ENCODE measurements around the gene ARIH2. TPM values are rescaled to one million over a fixed set of nuclear protein-coding genes. Genes with fewer than 3 reads are reported as not detected.

Gene ARIH2
- total RNA-seq, 1 donor from 2014 or later = 128 TPM

- intact Hi-C loops (cut with micrococcal nuclease) = loop anchor here (1.0 kb wide), 1 partner anchor 10 kb away; the partner anchor contains the start of gene ARIH2
Observed at GRCh38 chr3:48927928-48928327, 9.3 kb downstream of the ARIH2 start.

DNA sequence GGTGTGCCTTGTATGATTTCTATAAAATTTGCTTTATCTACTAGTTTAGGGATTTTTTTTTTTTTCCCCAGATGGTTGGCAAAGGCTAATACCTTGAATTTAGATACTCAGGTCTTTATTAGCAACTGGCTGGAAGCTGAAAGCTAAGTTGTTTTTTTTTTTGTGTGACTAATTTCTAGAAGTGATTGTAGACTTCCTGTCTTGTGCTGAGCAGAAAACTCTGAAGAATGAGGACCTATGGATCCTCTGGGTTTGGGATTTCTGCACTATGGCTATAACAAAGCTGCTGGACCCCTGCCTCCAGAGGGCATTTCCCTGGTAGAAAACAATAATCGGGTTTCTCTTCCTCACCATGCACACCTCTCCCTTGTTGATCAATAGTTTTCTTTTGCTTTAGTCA lies 10.0 kb downstream of the ARIH2 start:
- intact Hi-C loops (cut with micrococcal nuclease) = loop anchor here (1.0 kb wide), 1 partner anchor 10 kb away; the partner anchor contains the start of gene ARIH2

- intact Hi-C loops (cut with micrococcal nuclease) = loop anchor here (5.0 kb wide), 1 partner anchor 32 kb away; the partner anchor contains the start of gene SLC25A20
Observed at GRCh38 chr3:48929358-48930035, 10.9 kb downstream of the ARIH2 start.

GRCh38 chr3:48930590-48930989 lies 11.9 kb downstream of the ARIH2 start:
- intact Hi-C loops (cut with micrococcal nuclease) = loop anchor here (5.0 kb wide), 1 partner anchor 33 kb away; the partner anchor contains the start of gene SLC25A20

DNA sequence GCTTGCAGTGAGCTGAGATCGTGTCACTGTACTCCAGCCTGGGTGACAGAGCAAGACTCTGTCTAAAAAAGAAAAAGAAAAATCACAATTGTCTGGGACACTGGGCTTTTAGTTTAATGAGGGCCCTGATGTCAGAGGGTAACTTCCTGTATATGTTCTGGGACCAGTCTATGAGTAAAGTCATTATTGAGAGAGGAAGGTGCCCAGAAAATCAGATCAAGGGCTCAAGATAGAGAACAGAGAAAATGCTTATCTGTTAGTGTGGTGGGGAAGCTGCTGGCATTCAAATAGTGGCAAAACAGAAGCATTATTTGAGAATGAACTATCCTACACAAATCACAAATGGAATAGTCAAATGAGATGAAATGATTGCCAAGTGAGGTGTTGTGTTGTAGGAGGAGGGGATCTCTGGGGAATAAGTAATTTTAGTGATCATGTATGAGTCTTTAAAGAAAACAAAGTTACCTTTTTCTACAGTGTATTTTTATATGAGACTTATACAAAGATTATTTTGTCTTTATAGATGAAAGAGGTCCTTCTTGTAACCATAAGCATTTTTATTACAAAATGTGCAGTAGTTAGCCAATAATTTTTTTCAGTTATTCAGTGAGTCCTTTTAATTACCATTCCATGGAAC lies 13.4 kb downstream of the ARIH2 start:
- intact Hi-C loops (cut with micrococcal nuclease) = loop anchor here (5.0 kb wide), 1 partner anchor 35 kb away; the partner anchor contains the start of gene SLC25A20

DNA sequence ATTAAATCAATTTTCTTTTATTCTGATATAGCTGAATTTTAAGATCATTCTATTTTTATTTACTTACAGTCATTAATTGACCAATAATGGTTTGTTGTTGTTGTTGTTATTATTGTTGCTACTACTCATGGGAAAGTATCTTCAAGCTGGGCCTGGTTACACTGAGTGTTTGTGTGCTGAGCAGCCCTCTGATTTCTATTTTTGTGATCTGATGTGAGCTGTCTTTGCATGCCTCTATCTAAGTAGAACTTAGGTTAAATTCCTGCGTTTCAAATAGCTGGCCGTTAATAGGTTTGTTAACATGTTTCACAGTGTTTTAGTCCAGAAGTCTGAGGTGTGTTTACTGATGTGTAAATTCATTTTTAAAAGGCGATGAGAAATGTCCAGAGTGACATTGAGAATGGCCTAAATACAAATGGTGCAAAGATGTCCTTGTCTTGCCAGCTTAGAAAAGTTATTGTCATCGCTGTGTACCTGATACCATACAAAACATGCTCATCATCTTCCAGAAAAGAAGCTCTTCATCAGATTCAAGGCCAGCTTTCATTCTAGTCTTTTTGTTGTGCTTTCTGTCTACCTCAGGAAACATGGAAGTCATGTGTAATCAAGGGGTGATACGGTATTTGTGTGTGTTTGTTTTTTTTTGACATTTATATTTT lies 15.8 kb downstream of the ARIH2 start:
- intact Hi-C loops (cut with micrococcal nuclease) = loop anchor here (5.0 kb wide), 1 partner anchor 37 kb away; the partner anchor contains the start of gene SLC25A20

DNA sequence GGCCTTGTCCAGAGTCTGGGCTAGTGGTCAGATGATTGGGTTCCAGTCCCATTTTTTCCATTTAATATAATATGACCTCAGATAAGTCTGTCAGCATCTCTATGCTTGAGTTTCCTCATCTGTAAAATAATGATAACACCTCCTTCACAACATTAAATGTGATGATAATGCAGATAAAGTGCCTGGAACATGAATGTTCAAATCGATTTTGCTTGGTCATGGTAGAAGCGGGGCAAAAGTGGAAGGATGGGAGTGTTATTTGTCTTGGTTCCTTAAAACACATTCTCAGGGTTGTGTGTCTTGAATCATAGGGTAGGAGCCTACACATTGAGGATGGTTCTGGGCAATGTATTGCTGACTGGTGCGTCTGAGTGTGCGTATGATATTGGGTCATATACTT lies 16.9 kb downstream of the ARIH2 start:
- intact Hi-C loops (cut with micrococcal nuclease) = no loop called here

- intact Hi-C loops (cut with micrococcal nuclease) = no loop called here
Observed at GRCh38 chr3:48938156-48938555, 19.5 kb downstream of the ARIH2 start.

DNA sequence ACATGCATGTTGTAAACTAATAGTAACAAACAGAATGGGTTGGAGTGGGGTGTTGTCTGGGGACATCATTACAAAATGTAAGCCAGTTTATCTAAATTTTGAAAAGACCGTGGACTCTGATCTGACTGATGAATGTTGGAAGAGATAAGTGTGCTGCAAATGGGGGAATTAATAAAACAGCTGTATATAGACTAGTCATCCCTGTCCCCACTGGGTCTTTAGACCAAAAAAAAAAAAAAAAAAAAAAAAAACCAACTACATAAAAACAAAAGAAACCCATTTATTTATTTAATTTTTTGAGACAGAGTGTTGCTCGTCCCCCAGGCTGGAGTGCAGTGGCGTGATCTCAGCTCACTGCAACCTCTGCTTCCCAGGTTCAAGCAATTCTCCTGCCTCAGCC lies 20.0 kb downstream of the ARIH2 start:
- intact Hi-C loops (cut with micrococcal nuclease) = no loop called here

GRCh38 chr3:48945432-48945831 lies 26.8 kb downstream of the ARIH2 start:
- intact Hi-C loops (cut with micrococcal nuclease) = no loop called here

DNA sequence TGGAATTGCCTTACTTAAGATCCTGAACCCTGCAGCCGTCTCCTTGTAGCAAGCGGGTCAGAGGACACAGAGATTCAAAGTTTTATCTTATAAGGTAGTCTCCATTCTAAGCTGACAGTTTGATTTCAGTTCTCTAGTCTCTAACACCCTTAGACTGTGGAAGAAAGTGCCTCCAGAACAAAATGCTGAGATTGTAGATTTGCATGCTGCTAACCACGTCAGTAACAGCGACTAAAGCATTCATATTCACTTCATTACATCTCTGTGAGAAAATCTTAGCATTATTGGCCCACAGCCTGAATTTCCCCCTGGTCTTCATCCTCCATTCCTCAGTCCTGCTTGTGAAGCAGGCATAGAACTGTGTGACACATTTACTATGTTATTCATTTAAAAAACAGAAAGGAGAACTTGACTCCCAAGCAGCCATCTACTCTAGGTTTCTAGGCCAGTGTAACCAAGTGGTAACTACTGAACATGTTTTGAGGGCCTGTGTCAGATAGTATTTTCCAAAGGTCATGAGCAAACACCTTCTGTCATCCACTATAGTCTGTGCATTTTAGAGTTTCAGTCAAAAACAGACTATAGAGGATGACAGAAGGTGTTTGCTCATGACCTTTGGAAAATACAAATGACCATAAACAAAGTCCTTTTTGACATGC lies 27.4 kb downstream of the ARIH2 start:
- intact Hi-C loops (cut with micrococcal nuclease) = no loop called here

DNA sequence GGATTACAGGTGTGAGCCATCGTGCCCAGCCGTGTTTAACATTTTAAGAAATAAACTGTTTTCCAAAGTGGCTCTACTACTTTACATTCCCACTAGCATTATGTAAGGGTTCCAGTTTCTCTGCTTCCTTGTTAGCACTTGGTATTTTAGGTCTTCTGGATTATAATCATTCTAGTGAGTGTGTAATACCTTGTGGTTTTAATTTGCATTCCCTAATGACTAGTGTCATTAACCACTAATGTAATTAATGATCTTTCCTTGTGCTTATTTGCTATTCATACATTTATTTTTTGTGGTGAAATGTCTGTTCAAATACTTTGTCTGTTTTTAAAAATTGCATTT lies 30.7 kb downstream of the ARIH2 start:
- intact Hi-C loops (cut with micrococcal nuclease) = no loop called here

DNA sequence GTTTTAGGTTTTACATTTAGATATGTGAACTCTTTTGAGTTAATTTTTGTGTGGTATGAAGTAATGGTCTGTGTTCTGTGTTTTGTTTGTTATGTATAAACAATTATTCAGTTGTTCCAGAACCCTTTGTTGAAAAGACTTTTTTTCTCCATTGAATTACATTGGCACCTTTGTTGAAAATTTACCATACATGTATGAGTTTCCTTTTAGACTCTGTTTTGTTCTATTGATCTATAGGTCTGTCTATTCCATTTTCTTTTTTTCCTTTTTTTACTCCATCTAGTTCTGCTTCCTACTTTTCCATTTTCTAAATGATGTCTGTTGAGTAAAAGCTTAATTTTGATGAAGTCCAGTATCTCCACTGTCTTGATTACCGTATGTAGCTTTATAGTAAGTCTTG lies 31.4 kb downstream of the ARIH2 start:
- intact Hi-C loops (cut with micrococcal nuclease) = no loop called here

- intact Hi-C loops (cut with micrococcal nuclease) = loop anchor here (1.0 kb wide), 1 partner anchor 214 kb away; no protein-coding TSS in a partner anchor
Observed at GRCh38 chr3:48951764-48952163, 33.1 kb downstream of the ARIH2 start.

GRCh38 chr3:48952510-48953118 lies 34.0 kb downstream of the ARIH2 start:
- intact Hi-C loops (cut with micrococcal nuclease) = loop anchor here (1.0 kb wide), 1 partner anchor 215 kb away; no protein-coding TSS in a partner anchor

DNA sequence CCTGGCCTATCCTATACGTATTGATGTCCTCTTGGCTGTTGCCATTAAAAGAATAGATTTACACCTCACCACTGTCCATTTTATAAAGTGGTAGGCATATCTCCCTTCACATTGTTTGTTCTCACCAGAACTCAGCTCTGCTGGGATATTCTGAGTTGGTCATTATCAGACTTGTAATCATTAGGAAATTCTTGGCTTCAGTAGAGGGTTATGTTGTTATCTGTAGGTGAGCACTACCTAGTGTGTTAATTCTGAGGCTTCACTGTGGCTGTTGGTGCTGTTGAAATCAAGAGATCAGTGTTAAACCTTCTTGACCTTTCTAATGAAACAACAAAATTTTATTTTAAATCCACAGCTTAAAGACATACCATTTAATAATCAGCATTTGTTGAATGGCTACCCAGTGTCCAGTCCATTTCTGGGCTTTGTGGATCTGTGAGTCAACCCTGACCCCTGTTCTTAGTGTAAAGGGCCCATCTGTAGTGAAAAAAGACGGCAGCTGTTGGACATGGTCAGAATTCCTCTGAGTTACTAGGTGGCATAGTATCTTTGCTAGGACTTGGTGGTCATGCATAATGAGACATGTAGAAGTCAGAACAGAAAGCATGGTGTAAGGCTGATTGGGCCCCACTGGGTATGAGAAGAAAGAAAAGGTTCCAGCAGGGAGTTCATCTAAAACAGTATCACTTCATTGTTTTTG lies 38.5 kb downstream of the ARIH2 start:
- intact Hi-C loops (cut with micrococcal nuclease) = no loop called here

GRCh38 chr3:48960841-48961413 lies 42.3 kb downstream of the ARIH2 start:
- intact Hi-C loops (cut with micrococcal nuclease) = no loop called here

GRCh38 chr3:48962340-48962739 lies 43.7 kb downstream of the ARIH2 start:
- intact Hi-C loops (cut with micrococcal nuclease) = no loop called here

- intact Hi-C loops (cut with micrococcal nuclease) = no loop called here
Observed at GRCh38 chr3:48962939-48963338, 44.3 kb downstream of the ARIH2 start.

DNA sequence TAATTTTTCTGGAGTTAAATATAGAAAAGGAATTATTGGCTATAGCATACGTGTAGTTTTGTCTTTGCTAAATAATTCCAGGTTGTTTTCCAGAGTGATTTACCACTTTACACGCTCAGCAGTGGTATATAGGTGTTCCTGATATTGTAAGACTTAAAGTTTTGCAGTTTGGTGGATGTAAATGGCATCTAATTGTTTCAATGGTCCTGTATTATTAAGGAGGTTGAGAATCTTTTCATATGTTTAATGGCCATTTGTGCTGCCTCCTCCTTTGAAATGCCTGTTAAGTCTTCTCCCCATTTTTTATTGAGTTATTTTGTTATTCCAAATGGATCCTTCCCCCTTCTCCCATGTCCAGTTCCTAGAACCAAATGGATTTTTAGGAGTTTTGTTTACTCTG lies 44.9 kb downstream of the ARIH2 start:
- intact Hi-C loops (cut with micrococcal nuclease) = no loop called here
